GM23248 (cell line): ENCODE measurements around the gene ADNP2.

Source experiments
- EZH2 ChIP-seq: fragments of 200-600 bp; sonication (generic); IDR thresholded peaks from 2 replicates; pipeline ENCODE4 v1.6.1; 2018; ENCODE audit warnings: antibody characterized with exemption, mild to moderate bottlenecking; ENCODE audit not compliant: insufficient read depth, poor library complexity, severe bottlenecking
- EZH2phosphoT487 ChIP-seq: fragments of 200-600 bp; sonication (generic); IDR thresholded peaks from 2 replicates; pipeline ENCODE4 v1.6.1; 2018; ENCODE audit warnings: antibody characterized with exemption, moderate library complexity, mild to moderate bottlenecking, low read depth; ENCODE audit not compliant: insufficient read depth

DNA sequence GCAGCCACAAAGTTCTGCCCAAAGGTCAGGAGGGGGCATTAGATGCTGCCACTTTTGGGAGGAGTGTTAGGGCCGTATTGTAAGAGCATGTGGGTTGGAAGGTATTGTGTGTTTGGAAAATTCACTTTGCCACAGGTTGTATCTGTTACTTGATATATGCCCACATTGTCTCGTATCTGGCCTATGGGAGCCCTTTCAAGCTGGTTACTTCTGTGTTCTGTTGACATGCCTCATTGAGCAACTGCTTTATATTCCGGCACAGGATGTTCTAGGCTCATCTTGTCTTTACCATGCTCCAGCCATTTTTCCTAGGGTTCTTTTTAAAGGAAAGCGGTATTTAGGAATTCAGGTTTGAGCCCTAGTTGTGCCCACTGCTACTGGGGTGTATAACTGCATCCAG, 6.0 kb downstream of the ADNP2 start:
- TF ChIP-seq EZH2phosphoT487 (no peak), EZH2 (no peak)
